Measurements from ENCODE around the gene POLR2H. TPM values are rescaled to one million over a fixed set of nuclear protein-coding genes. Genes with fewer than 3 reads are reported as not detected.

The POLR2H gene
- total RNA-seq, 4 donors from 2014 or later: 47.9 to 69.9 (median 56.7) TPM

GRCh38 chr3:184328516-184328915, 33.0 kb upstream of the POLR2H start:
- no peak for TF ChIP-seq CTCF (IDR thresholded peaks at IDR 0.05; ENCODE audit: low read depth)

- TF ChIP-seq CTCF (IDR thresholded peaks at IDR 0.05; ENCODE audit: low read depth): no peak
These were observed 29.0 kb upstream of the POLR2H start for GRCh38 chr3:184332370-184333090.

DNA sequence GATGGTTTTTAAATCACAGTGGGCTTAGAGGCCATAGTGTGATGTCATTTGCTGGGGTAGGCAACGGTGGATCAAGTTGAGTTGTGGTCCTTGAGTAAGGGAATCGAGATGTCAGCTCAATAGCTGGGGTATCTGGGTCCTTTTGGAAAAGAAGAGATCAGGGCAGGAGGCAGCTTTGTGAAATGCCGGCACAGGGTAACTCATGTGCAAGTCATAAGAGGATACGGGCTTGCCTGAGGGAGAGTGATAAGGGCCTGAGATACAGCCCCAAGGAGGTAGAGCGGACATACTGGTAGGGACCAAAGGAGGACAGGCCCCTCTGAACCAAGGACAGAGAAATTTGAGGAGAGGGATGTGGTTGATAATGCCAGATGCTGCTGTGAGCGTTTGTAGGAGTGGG, 28.3 kb upstream of the POLR2H start:
- no peak for TF ChIP-seq CTCF (IDR thresholded peaks at IDR 0.05; ENCODE audit: low read depth)

DNA sequence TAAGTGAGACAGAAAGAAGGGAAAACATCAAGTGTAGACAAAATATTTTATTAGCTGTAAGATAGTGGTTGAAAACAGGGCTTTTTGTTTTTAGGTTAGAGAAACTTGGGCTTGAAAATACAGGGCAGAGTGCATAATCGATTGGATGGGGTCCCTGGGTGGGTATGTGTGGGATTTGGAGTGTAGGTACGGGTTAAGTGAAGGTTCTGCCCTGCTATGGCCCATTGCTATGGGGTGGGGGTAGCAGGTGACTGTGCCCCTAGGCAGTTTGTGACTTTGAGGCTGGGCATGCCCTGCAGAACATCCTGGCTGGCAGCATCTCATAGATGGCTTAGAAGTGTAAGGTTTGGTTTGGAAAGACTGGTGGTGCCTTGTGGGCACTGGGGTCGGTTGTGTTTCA, 27.8 kb upstream of the POLR2H start:
- no peak for TF ChIP-seq CTCF (IDR thresholded peaks at IDR 0.05; ENCODE audit: low read depth)

DNA sequence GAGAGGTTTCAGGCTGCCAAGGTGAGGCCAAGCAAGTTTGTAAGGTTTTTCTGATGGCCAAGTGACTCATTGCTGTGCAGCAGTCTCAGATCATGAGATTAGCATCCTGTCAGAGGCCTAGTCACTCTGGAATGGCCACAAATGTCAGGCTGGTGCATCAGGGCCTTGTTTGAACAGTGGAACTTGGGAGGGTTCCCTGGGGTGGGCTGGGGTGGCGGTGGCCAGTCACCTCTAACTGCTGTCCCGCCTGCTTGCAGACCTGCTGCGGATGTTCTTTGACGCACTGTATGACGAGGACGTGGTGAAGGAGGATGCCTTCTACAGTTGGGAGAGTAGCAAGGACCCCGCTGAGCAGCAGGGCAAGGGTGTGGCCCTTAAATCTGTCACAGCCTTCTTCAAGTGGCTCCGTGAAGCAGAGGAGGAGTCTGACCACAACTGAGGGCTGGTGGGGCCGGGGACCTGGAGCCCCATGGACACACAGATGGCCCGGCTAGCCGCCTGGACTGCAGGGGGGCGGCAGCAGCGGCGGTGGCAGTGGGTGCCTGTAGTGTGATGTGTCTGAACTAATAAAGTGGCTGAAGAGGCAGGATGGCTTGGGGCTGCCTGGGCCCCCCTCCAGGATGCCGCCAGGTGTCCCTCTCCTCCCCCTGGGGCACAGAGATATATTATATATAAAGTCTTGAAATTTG, 26.9 kb upstream of the POLR2H start:
- TF ChIP-seq CTCF (IDR thresholded peaks at IDR 0.05; ENCODE audit: low read depth): no peak

- no peak for TF ChIP-seq CTCF (IDR thresholded peaks at IDR 0.05; ENCODE audit: low read depth)
These were observed 26.2 kb upstream of the POLR2H start for GRCh38 chr3:184335291-184335660.

GRCh38 chr3:184335661-184336546, 25.6 kb upstream of the POLR2H start:
- TF ChIP-seq CTCF (IDR thresholded peaks at IDR 0.05; ENCODE audit: low read depth): no peak

Data from subcutaneous adipose tissue (tissue), 4 donors.